H1 (cell line): ENCODE results near the gene TAF4. TPM values are rescaled to one million over a fixed set of nuclear protein-coding genes. Genes with fewer than 3 reads are reported as not detected.

Source experiments
- BCL11A ChIP-seq, 2 experiments: IDR thresholded peaks; one replicate each; pipeline ENCODE4 v1.6.1; 2011; ENCODE audit warnings: low read depth in 2 of 2, low read length in 2 of 2, mild to moderate bottlenecking in 2 of 2
- CHD1 ChIP-seq: IDR thresholded peaks from 2 replicates; pipeline ENCODE4 v1.6.1; 2012; ENCODE audit warnings: low read depth, low read length, improper control_type of control experiment
- NRF1 ChIP-seq: IDR thresholded peaks from 2 replicates; pipeline ENCODE4 v1.6.1; 2011; ENCODE audit warnings: mild to moderate bottlenecking, low read depth, low read length, improper control_type of control experiment
- PHF8 ChIP-seq: fragments of 200-600 bp; sonication (generic); conservative IDR thresholded peaks from 2 replicates; pipeline ENCODE4 v1.7.1; 2012; ENCODE audit warnings: low read depth, mild to moderate bottlenecking, inconsistent platforms, low read length, moderate library complexity
- SIN3A ChIP-seq, 2 experiments: IDR thresholded peaks in 1 of 2; conservative IDR thresholded peaks in 1 of 2; 2 replicates each; pipeline ENCODE4 v1.6.1; 2011 to 2012; ENCODE audit warnings: low read length in 2 of 2, improper control_type of control experiment in 1 of 2, low read depth in 1 of 2, mild to moderate bottlenecking in 1 of 2
- TAF1 ChIP-seq: IDR thresholded peaks from 2 replicates; pipeline ENCODE4 v1.6.1; 2011; ENCODE audit warnings: mild to moderate bottlenecking, low read depth, low read length
- ZNF274 ChIP-seq: IDR thresholded peaks from 2 replicates; pipeline ENCODE4 v1.7.0; 2012; ENCODE audit warnings: low read length, borderline replicate concordance; ENCODE audit errors: extremely low read depth
- polyA plus RNA-seq, 7 experiments: library from polyadenylated mRNA; depleted of rRNA in 3 of 7; stranded (reverse) in 5 of 7; unstranded in 2 of 7; fragments of >200 nt in 5 of 7; fragments of 200-250 nt in 2 of 7; gene quantifications; 1 replicate in 5 of 7; 2 replicates in 1 of 7; 4 replicates in 1 of 7; pipeline versions ENCODE4 v1.2.1 to v1.2.3, GENCODE V29; 2011 to 2013; ENCODE audit warnings: missing spikeins in 2 of 7, mixed read lengths in 2 of 7
- total RNA-seq: library from RNA; stranded (reverse); fragmentation: NEBNext Ultra II Directional; extraction: Animal tissue kit (Norgen Biotek cat#: 25700); gene quantifications from 2 replicates; pipeline ENCODE4 v1.2.1, GENCODE V29; 2021

The TAF4 gene
- total and polyA plus RNA-seq, 2 of the 8 experiments (the other 6 are each of a cell fraction or from before 2014, with no cell fraction given): 16.0 to 30.1 TPM

- TF ChIP-seq BCL11A (IDR thresholded peaks at IDR 0.05; ENCODE audit: low read depth in 2 of 2, low read length in 2 of 2) (no peak), ZNF274 (no peak), CHD1 (no peak), TAF1 (no peak), SIN3A (conservative IDR thresholded peaks at IDR 0.05 in 1 of 2, IDR thresholded peaks at IDR 0.05 in 1 of 2; ENCODE audit: low read depth in 1 of 2, low read length in 2 of 2) (no peak), PHF8 (no peak), NRF1 (no peak)
- TF ChIP-seq, all 59 proteins: peak for 0
Observed at GRCh38 chr20:61941721-61942405, 123.8 kb downstream of the TAF4 start (continued).
